CD4-positive, alpha-beta T cell (primary cell): ENCODE data around the gene TP53I13. TPM values are rescaled to one million over a fixed set of nuclear protein-coding genes. Genes with fewer than 3 reads are reported as not detected.

Experiments
- ATAC-seq: fragments of 200-7000 bp; cut with Tn5 transposase; one replicate; pipeline ENCODE4 v1.10.0; 2022; ENCODE audit warnings: mild to moderate bottlenecking; ENCODE audit not compliant: poor library complexity
- CTCF ChIA-PET: fragments of 350-600 bp; sonication (Branson Sonifier 250); formaldehyde crosslinking; loops from one replicate; lab custom pipeline; 2021; ENCODE audit warnings: antibody characterized with exemption, inconsistent platforms; lab: Charles Lee
- POLR2A ChIA-PET: fragments of 350-600 bp; sonication (Branson Sonifier 250); formaldehyde crosslinking; loops from one replicate; lab custom pipeline; 2021; ENCODE audit warnings: antibody characterized with exemption, inconsistent platforms; lab: Charles Lee
- DNase-seq, 14 experiments: peaks; one replicate each; pipeline ENCODE4 v3.0.0-alpha.2; 2013 to 2020; ENCODE audit warnings: mixed read lengths in 2 of 14
- H3K27ac ChIP-seq, 2 donors: one replicate each; pipeline versions ENCODE4 v1.5.1 to v1.7.0; 2013; ENCODE audit warnings: low read length in 2 of 2, low read depth in 1 of 2, mild to moderate bottlenecking in 1 of 2
- H3K27me3 ChIP-seq, 2 experiments: 1 replicate in 1 of 2; 2 replicates in 1 of 2; pipeline versions ENCODE4 v1.6.1 to v1.7.0; 2013; ENCODE audit warnings: low read length in 2 of 2, control low read depth in 1 of 2, mild to moderate bottlenecking in 1 of 2, moderate library complexity in 1 of 2; ENCODE audit not compliant: insufficient read depth in 2 of 2, control insufficient read depth in 1 of 2
- H3K36me3 ChIP-seq: one replicate; pipeline ENCODE4 v1.6.1; 2013; ENCODE audit warnings: low read length, control low read depth; ENCODE audit not compliant: insufficient read depth
- H3K4me1 ChIP-seq: one replicate; pipeline ENCODE4 v1.6.1; 2013; ENCODE audit warnings: low read length, control low read depth; ENCODE audit not compliant: insufficient read depth
- H3K4me3 ChIP-seq: one replicate; pipeline ENCODE4 v1.5.1; 2013; ENCODE audit warnings: mild to moderate bottlenecking, low read length, moderate library complexity
- H3K9me3 ChIP-seq, 2 experiments: 1 replicate in 1 of 2; 2 replicates in 1 of 2; pipeline versions ENCODE4 v1.6.1 to v1.7.0; 2013; ENCODE audit warnings: low read length in 2 of 2, mild to moderate bottlenecking in 2 of 2, control low read depth in 1 of 2, moderate library complexity in 1 of 2; ENCODE audit not compliant: control insufficient read depth in 1 of 2, insufficient read depth in 1 of 2
- H3K27ac Mint-ChIP-seq: one replicate; pipeline ENCODE4 v1.8.0; 2020; ENCODE audit warnings: mixed read lengths
- H3K27me3 Mint-ChIP-seq: one replicate; pipeline ENCODE4 v1.8.0; 2021; ENCODE audit warnings: mixed read lengths
- H3K36me3 Mint-ChIP-seq: one replicate; pipeline ENCODE4 v1.8.0; 2021; ENCODE audit warnings: low read depth, mixed read lengths
- H3K4me1 Mint-ChIP-seq: one replicate; pipeline ENCODE4 v1.8.0; 2021; ENCODE audit warnings: low read depth, mixed read lengths
- H3K4me3 Mint-ChIP-seq: one replicate; pipeline ENCODE4 v1.8.0; 2020; ENCODE audit warnings: mild to moderate bottlenecking, mixed read lengths
- H3K9me3 Mint-ChIP-seq: one replicate; pipeline ENCODE4 v1.8.0; 2020; ENCODE audit warnings: mixed read lengths
- CTCF ChIP-seq: fragments of 200-600 bp; IDR thresholded peaks from one replicate; pipeline ENCODE4 v1.8.0; 2022; ENCODE audit warnings: antibody characterized with exemption, mild to moderate bottlenecking
- intact Hi-C, 2 experiments: fragments of 100-400 bp; cut with DNase I in 1 of 2; cut with micrococcal nuclease in 1 of 2; formaldehyde crosslinking; loops; one replicate each; pipeline versions ENCODE4 v1.15.1 to v1.9.0; 2023 to 2025; cut with DNase I, micrococcal nuclease
- total RNA-seq, 174 experiments: library from RNA in 2 of 174; stranded (reverse) in 2 of 174; gene quantifications; one replicate each; pipeline ENCODE4 v1.2.3 and lab custom pipeline; 2021 to 2026

The TP53I13 gene
- total RNA-seq, 2 experiments from 2014 or later = 45.8 to 47.7 TPM

DNA sequence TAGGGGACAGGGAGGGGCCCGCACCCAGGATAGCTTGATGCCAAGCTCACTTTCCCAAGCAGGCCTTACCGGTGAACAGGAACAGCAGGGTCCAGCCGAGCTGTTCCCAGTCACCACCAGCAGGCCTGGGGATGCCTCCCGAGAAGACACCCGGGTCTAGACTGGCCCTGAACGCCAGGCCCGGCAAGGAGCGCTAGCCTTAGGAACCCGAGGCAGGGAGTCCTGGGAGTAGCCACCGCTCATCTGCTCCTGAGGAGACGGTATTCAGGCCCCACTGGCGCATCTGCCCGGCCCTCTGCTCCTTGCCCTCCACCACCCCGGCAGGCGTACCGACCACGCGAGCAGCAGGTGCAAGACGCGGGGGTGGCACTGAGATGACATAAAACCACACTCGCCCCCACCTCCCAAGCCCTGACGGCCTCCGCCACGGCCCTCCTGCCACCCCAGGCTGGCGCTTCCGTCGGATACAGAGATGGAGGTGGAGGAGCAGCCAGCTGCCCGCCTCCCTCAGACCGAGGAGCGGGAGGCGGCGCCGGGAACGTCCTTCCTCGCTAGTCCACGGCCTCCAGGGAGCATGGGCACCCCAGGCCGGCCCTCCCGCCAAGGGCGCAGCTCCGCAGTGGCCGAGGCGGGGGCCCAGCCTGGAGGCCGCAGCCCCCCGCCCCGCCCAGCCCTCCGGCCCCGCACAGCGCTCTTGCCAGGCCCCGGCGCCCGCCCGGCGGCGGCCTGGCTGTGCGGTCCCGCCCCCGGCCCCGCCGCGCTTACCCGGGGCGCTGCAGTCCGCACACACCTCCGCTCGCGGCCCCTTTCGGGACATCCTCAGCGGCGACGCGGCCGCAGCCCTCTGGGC, 20.3 kb downstream of the TP53I13 start:
- peak overlapping the region; percentile 84 for H3K4me3 ChIP-seq
- no peaks in the 10 kb centered on the region for H3K27me3 ChIP-seq
- DNase-seq = peak in 5 of 14 experiments; percentile 34 to 71 (median 58)
- no peak for TF ChIP-seq CTCF
- Mint-ChIP-seq H3K36me3 (peaks cover 4% of the 10 kb centered on the region), H3K9me3 (no peaks in the 10 kb centered on the region), H3K4me3 (peak overlapping the region; percentile 98), H3K27ac (peak overlapping the region; percentile 84), H3K27me3 (no peaks in the 10 kb centered on the region), H3K4me1 (peaks cover 76% of the 10 kb centered on the region)
- no peaks in the 10 kb centered on the region for H3K9me3 ChIP-seq
- ChIA-PET CTCF (interaction anchor here (1.4 to 3.9 kb wide), 3 partner anchors 21 to 29 kb away, joined by 5 to 28 read pairs (median 5); partner anchors contain the start of gene ABHD15), POLR2A (interaction anchor here (1.0 to 4.4 kb wide), 5 partner anchors 16 to 28 kb away, joined by 4 to 40 read pairs (median 7); partner anchors contain the start of gene TP53I13)
- intact Hi-C loops = loop anchor here (1.0 to 10.0 kb wide), 8 partner anchors 8 to 844 kb away; partner anchors contain the start of genes PHF12 (in 1 of the 2), SSH2 (in 1 of the 2), TP53I13 (in 1 of the 2) and TRAF4 (in 1 of the 2)
- H3K36me3 ChIP-seq = no peaks in the 10 kb centered on the region
- ATAC-seq = peak; percentile 12
- peaks cover 84% of the 10 kb centered on the region for H3K4me1 ChIP-seq
- peak overlapping the region; percentile 40 to 60 for H3K27ac ChIP-seq

GRCh38 chr17:29589524-29590410, 21.3 kb downstream of the TP53I13 start, which contains the start of gene GIT1:
TSS of gene GIT1 (minus strand) at chr17:29589648. CDS start at chr17:29589378, 270 bp downstream.
- Mint-ChIP-seq H3K27me3 (no peaks in the 10 kb centered on the region), H3K4me1 (peaks cover 71% of the 10 kb centered on the region), H3K4me3 (peak within 1 kb of the TSS; percentile 98), H3K9me3 (no peaks in the 10 kb centered on the region), H3K36me3 (peaks cover 4% of the 10 kb centered on the region), H3K27ac (peak within 1 kb of the TSS; percentile 86)
- TF ChIP-seq CTCF = no peak
- ChIA-PET CTCF (interaction anchor here (4.9 kb wide), 1 partner anchor 26 kb away, joined by 96 read pairs; no protein-coding TSS in a partner anchor), POLR2A (interaction anchor here (1.8 to 4.4 kb wide), 4 partner anchors 17 to 28 kb away, joined by 6 to 40 read pairs (median 18); no protein-coding TSS in a partner anchor)
- H3K27me3 ChIP-seq = no peaks in the 10 kb centered on the region
- H3K4me1 ChIP-seq = peaks cover 84% of the 10 kb centered on the region
- intact Hi-C loops = loop anchor here (1.0 to 10.0 kb wide), 8 partner anchors 9 to 845 kb away; partner anchors contain the start of genes PHF12 (in 1 of the 2), SSH2 (in 1 of the 2), TP53I13 (in 1 of the 2) and TRAF4 (in 1 of the 2)
- peak within 1 kb of the TSS; percentile 84 for H3K4me3 ChIP-seq
- DNase-seq (peak; percentile 65 to 94 (median 81)), ATAC-seq (peak; percentile 83)
- peak within 1 kb of the TSS; percentile 60 to 64 for H3K27ac ChIP-seq
- no peaks in the 10 kb centered on the region for H3K36me3 ChIP-seq
- no peaks in the 10 kb centered on the region for H3K9me3 ChIP-seq
